HEK293T (cell line): ENCODE results near the gene ZDHHC7.

Experiments used
- CTCF ChIA-PET: fragments of 350-600 bp; formaldehyde crosslinking; extraction: SDS; loops from one replicate; lab custom pipeline; 2021; ENCODE audit warnings: antibody characterized with exemption, inconsistent platforms; lab: Yijun Ruan, JAX
- POLR2A ChIA-PET: fragments of 350-600 bp; formaldehyde crosslinking; extraction: SDS; loops from one replicate; lab custom pipeline; 2020; ENCODE audit warnings: antibody characterized with exemption, inconsistent platforms; lab: Yijun Ruan, JAX
- DNase-seq: peaks from one replicate; pipeline ENCODE4 v3.0.0; 2012; ENCODE audit warnings: mixed read lengths; ENCODE audit errors: extremely low spot score
- ARNT ChIP-seq: fragments of 450-650 bp; IDR thresholded peaks from 2 replicates; pipeline ENCODE4 v1.6.1; 2017; ENCODE audit warnings: mild to moderate bottlenecking
- BHLHE40 ChIP-seq: fragments of 450-650 bp; IDR thresholded peaks from 2 replicates; pipeline ENCODE4 v1.6.1; 2016; ENCODE audit warnings: mild to moderate bottlenecking, moderate library complexity, borderline replicate concordance
- CTBP1 ChIP-seq: fragments of 450-650 bp; IDR thresholded peaks from 2 replicates; pipeline ENCODE4 v1.6.1; 2016; ENCODE audit warnings: borderline replicate concordance
- ELF4 ChIP-seq: fragments of 450-650 bp; IDR thresholded peaks from 2 replicates; pipeline ENCODE4 v1.6.1; 2017; ENCODE audit warnings: antibody characterized with exemption
- FOXA1 ChIP-seq: fragments of 450-650 bp; IDR thresholded peaks from 2 replicates; pipeline ENCODE4 v1.6.1; 2016; ENCODE audit warnings: mild to moderate bottlenecking
- FOXK2 ChIP-seq: fragments of 450-650 bp; IDR thresholded peaks from 2 replicates; pipeline ENCODE4 v1.6.1; 2016; ENCODE audit warnings: mild to moderate bottlenecking
- FOXM1 ChIP-seq: fragments of 450-650 bp; IDR thresholded peaks from 2 replicates; pipeline ENCODE4 v1.6.1; 2017; ENCODE audit warnings: mild to moderate bottlenecking, borderline replicate concordance
- HDGF ChIP-seq: fragments of 450-650 bp; IDR thresholded peaks from 2 replicates; pipeline ENCODE4 v1.6.1; 2017; ENCODE audit warnings: antibody characterized with exemption, borderline replicate concordance
- L3MBTL2 ChIP-seq: fragments of 450-650 bp; conservative IDR thresholded peaks from 2 replicates; pipeline ENCODE4 v1.6.1; 2016; ENCODE audit warnings: mild to moderate bottlenecking
- LEF1 ChIP-seq: fragments of 450-650 bp; IDR thresholded peaks from 2 replicates; pipeline ENCODE4 v1.6.1; 2017; ENCODE audit warnings: mild to moderate bottlenecking, borderline replicate concordance
- NFRKB ChIP-seq: fragments of 450-650 bp; IDR thresholded peaks from 2 replicates; pipeline ENCODE4 v1.6.1; 2016; ENCODE audit warnings: mild to moderate bottlenecking, moderate library complexity
- PKNOX1 ChIP-seq: fragments of 450-650 bp; IDR thresholded peaks from 2 replicates; pipeline ENCODE4 v1.6.1; 2016
- SP1 ChIP-seq: fragments of 450-650 bp; IDR thresholded peaks from 2 replicates; pipeline ENCODE4 v1.6.1; 2017
- SUZ12 ChIP-seq: fragments of 450-650 bp; IDR thresholded peaks from 2 replicates; pipeline ENCODE4 v1.6.1; 2016; ENCODE audit warnings: mild to moderate bottlenecking
- TARDBP ChIP-seq: fragments of 450-650 bp; IDR thresholded peaks from 2 replicates; pipeline ENCODE4 v1.6.1; 2016
- ZNF384 ChIP-seq: fragments of 450-650 bp; IDR thresholded peaks from 2 replicates; pipeline ENCODE4 v1.6.1; 2016

The ZDHHC7 gene

GRCh38 chr16:85041219-85042166 is 30.2 kb upstream of the ZDHHC7 start:
- DNase-seq = no peak
- TF ChIP-seq FOXK2 = no peak
- TF ChIP-seq L3MBTL2 = no peak
- no peak for TF ChIP-seq FOXA1
- no peak for TF ChIP-seq TARDBP
- TF ChIP-seq CTBP1 = no peak
- no peak for TF ChIP-seq FOXM1
- TF ChIP-seq ZNF384 = no peak
- TF ChIP-seq HDGF = no peak
- no peak for TF ChIP-seq SUZ12
- TF ChIP-seq SP1 = no peak
- no peak for TF ChIP-seq PKNOX1
- TF ChIP-seq BHLHE40 = no peak
- no peak for TF ChIP-seq LEF1
- no peak for TF ChIP-seq ELF4
- ChIA-PET CTCF (no interaction called here), POLR2A (no interaction called here)

GRCh38 chr16:85040685-85041084 is 29.4 kb upstream of the ZDHHC7 start:
- TF ChIP-seq BHLHE40 (no peak), L3MBTL2 (no peak), FOXA1 (no peak), FOXM1 (no peak), SUZ12 (no peak), ARNT (no peak), FOXK2 (no peak)
- ChIA-PET POLR2A (no interaction called here), CTCF (no interaction called here)

DNA sequence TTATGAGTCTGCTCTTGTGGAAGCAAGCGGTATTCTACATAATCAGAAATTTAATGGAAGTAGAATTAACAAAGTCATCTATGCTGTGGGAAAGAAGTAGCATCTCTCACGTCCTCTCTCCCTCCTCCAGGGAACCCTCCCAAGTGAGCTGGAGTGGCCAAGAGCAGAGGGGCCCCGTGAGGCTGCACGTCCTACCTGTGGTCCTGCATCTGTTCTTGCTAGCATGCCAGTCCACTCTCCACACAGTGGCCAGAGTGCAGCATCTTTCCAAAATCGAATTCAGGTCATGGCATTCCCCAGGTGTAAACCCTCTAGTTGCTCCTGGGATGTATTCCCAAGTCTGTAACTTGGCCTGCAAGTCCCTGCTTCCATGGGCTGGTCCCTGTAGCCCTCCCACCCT is 26.4 kb upstream of the ZDHHC7 start:
- TF ChIP-seq SP1 (no peak), ZNF384 (no peak), SUZ12 (no peak), HDGF (no peak), FOXA1 (no peak), L3MBTL2 (no peak), FOXM1 (no peak), CTBP1 (no peak), NFRKB (no peak), FOXK2 (no peak)
- DNase-seq = no peak
- ChIA-PET POLR2A (interaction anchor here (0.6 to 1.1 kb wide), 2 partner anchors 9 kb away, joined by 3 read pairs; no protein-coding TSS in a partner anchor), CTCF (interaction anchor here (0.6 kb wide), 1 partner anchor 95 kb away, joined by 3 read pairs; no protein-coding TSS in a partner anchor)

More at GRCh38 chr16:85040685-85041084, 29.4 kb upstream of the ZDHHC7 start:
- no peak for DNase-seq

GRCh38 chr16:85037050-85037410 is 25.7 kb upstream of the ZDHHC7 start:
- POLR2A ChIA-PET = interaction anchor here (0.6 to 1.1 kb wide), 2 partner anchors 8 to 10 kb away, joined by 3 read pairs; no protein-coding TSS in a partner anchor
- TF ChIP-seq L3MBTL2 (no peak), TARDBP (no peak), FOXA1 (no peak), ELF4 (no peak), ARNT (no peak), ZNF384 (no peak), SP1 (no peak), SUZ12 (no peak), BHLHE40 (no peak), NFRKB (no peak), FOXK2 (no peak), PKNOX1 (no peak), LEF1 (no peak)
- no peak for DNase-seq
- CTCF ChIA-PET = no interaction called here

DNA sequence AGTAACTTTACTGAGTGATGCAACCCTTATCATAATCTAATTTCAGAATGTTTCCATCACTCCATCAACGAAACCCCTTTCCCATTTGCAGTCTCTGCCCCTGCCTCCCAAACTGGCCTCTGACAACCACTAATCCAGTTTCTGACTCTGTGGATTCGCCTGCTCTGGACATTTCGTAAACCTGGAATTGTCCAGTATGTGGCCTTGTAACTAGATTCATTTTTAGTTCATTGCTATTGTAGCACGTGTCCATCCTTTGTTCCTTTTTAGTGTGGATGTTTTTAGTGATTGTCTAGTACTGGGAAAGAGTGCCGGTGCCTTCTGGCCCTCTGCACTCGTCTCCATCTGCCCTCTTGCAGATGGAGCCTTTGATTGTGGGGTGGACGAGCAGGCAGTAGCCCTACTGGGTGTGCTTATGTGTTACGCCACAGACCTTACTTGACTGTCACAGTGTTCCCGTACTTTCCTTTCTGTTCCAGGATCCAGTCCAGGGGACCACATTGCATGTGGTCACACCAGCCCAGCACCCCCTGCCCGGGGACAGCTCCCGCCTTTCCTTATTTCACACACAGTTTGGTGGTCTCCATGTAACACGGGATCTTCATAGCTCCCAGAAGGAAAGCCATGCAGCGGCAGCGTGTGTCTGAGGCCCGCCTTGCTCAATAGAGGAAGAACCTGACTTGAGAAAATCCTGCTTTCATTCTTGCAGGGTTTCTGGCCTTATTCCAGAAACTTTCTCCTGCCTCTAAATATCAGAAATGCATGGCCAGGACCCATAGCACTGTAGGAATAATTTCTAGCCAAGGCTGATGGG is 25.1 kb upstream of the ZDHHC7 start:
- no peak for DNase-seq
- CTCF ChIA-PET = no interaction called here
- POLR2A ChIA-PET = interaction anchor here (1.1 kb wide), 1 partner anchor 11 kb away, joined by 3 read pairs; no protein-coding TSS in a partner anchor
- no peak for TF ChIP-seq ZNF384
- no peak for TF ChIP-seq FOXK2
- no peak for TF ChIP-seq PKNOX1
- no peak for TF ChIP-seq SUZ12
- no peak for TF ChIP-seq TARDBP
- TF ChIP-seq FOXA1 = no peak
- no peak for TF ChIP-seq ELF4
